HG03064 (cell line): Measurements from ENCODE around the gene NFIA.

ENCODE experiments used
- ATAC-seq: cut with Tn5 transposase; IDR thresholded peaks from one replicate; pipeline ENCODE4 v1.9.1; 2021; ENCODE audit warnings: low read depth; ENCODE audit not compliant: unreplicated experiment

The NFIA gene

GRCh38 chr1:61498342-61498741 is 416.0 kb downstream of the NFIA start:
- no peak for ATAC-seq

GRCh38 chr1:61501971-61502916 is 419.9 kb downstream of the NFIA start:
- ATAC-seq, result no peak

GRCh38 chr1:61504305-61504704 is 421.9 kb downstream of the NFIA start:
- no peak for ATAC-seq

DNA sequence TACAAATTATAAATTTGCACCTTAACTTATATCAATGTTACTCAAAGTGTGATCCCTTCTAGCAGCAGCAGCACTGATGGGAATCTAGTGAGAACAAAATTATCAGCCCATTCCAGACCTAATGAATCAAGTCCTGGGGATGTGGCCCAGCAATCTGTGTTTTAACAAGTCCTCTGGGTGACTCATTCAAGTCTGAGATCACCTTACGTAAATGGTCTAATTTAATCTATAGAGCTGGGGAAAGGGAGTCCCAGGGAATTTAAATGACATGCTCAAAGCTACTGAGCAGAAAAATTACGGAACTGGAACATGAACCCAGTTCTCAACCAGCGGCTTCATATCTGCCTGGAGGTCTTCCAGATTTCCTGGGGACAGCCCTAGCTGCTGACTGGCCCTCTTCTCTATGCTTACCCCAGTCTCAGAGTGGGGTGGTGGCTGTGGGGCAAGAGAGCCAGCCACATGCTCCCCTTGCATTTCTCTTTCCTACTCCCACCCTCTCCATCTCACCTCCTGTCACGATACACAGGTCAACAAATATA is 422.6 kb downstream of the NFIA start:
- ATAC-seq, result no peak

GRCh38 chr1:61506236-61506635 is 423.9 kb downstream of the NFIA start:
- no peak for ATAC-seq

- no peak for ATAC-seq
Observed at GRCh38 chr1:61506944-61507500, 424.7 kb downstream of the NFIA start.
